CD4-positive, alpha-beta T cell treated with Interleukin-10 for 1 hour (primary cell): Measurements from ENCODE around the gene PTPN3.

ENCODE experiments used
- DNase-seq: peaks from one replicate; pipeline ENCODE4 v3.0.0-alpha.2; 2020

Gene PTPN3

DNA sequence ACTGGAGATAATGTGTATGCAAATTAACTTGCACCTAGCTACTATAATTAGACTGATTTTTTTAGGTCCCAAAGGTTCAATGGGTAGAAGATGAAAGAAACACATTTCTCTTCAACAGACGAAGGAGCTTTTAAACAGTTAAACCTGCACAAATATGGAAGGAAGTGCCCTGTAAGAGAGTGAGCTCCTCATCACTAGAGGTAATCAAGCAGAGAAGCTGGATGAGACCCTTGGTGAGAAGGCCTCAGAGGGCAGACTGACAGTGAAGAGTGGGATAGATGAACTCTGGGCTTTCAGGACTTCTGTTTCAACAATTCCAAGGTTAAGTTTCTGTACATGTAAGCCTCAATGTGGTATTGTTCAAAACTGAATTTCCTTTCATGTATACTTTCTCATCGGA lies 23.2 kb downstream of the PTPN3 start:
- DNase-seq: no peak

DNA sequence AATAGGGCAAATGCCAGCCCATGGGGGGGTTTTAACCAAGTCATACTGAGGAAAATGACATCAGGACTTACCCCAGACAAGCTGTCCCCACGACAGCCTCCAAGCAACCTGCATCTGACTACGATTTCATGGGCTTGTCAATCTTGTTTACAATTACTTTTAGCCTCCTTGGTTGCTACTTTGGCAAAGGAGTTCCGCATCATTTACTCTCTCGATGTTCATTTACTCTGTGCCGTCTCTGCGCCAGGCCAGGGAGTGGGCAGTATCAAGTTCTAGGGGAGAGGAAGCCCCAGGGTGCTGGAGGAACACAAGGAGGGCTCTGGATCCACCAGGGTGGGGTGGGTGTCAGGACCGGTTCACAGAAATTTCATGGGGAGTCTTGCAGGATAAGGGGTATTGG lies 23.9 kb downstream of the PTPN3 start:
- DNase-seq: no peak

DNA sequence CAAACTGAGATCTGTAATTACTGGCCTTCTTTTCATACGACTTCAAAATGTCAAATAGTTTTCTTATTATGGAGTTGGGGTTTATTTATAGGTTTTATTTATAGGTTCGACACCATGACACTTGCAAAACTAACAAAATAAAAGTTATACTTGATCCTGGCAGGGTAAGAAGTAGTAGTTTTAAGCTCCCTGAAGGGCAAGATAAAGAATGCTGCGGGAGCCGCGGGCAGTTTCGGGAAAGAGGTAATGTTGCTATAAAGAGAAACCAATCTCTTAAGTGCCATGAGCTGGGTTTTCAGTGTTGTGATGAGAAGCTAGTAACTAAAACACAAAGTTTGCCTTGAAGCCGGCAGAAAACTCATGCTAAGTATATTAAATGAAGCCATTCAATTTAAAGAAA lies 24.8 kb downstream of the PTPN3 start:
- no peak for DNase-seq

DNA sequence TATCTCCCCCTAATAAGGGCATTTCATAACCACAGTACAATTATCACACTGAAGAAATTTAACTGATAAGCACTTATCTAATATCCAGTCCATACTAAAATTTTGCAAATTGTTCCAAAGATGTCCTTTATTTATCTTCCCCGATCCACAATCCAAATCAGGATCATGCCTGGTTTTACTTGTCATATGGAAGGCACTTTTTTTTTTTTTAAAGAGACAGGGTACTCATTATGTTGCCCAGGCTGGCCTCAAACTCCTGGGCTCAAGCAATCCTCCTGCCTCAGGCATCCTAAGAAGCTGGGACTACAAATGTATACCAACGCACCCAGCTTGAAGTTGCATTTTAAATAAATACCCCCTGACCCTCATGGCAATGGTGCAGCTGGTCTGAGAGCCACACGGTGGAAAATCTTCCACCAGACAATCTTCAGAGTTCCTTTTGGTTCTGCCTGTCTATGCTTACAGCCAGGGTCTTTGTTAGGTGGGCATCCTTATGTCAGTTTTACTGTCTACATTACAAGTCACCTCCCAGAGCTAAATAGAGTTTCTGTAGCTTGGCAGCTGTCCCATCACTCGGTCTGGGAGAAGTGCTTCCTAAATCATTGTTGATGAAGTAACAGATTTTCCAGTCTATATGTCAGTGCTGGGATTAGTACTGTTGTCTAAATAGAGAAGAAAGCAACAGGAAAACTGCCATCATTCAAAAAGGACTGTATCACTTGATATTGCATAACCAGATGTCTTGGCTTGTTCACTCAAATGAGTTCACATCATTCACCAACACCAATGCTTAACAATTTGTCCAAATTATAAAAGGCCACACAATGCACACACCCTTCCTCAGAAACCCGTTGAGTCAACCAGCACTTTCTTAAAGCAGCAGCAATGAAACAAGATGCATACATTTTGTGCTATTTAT lies 26.4 kb downstream of the PTPN3 start:
- no peak for DNase-seq

DNA sequence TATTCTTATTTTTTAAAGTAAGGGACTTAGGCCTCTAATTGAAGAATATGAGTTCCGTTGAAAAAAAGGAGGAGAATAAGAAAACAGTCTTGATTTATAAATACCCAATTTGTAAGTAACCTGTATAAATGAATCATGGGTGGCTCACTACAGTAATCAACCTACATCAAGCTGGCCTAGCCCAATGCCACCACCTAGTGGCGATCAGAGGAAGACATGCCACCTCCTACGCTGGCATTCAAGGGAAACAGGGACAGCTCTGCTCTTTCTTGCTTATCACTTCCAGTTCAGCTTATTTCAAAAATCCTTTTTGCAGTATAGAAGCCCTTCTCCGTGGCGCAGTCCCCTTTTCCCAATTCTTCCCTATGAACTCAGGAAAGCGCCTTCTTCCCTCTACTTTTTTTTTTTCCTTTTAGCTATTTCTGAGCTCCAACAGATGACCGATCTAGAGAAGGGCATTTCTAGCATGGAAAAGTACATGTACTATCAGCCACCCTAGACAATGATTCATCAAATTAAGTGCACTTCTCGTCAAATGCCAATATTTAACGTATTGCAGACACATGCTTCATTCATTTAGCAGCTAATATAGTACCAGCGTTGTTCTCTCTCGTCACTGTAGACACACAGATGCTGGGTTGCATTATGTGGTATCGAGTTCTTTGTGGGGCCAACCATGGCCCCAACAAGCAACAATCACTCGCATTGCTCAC lies 28.3 kb downstream of the PTPN3 start:
- peak; percentile 51 for DNase-seq

DNA sequence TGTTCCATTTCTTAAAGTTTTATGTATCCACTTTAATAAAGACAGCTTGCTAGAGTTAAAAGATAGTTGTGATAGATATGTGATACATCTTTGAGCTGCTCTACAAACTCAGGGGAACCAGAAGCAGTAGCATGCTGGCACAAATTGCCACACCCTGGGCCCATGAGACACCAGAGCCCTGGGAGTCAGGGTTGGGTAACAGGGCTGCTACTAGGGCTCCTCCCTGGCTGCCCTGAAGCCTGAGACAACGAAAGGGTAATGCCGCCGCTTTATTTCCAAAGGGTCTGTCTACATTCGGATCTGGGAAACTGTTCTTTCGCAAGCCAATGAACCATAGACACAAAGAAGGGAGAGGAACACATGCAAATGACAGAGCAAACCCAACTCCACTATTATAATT lies 29.2 kb downstream of the PTPN3 start:
- DNase-seq: no peak

DNA sequence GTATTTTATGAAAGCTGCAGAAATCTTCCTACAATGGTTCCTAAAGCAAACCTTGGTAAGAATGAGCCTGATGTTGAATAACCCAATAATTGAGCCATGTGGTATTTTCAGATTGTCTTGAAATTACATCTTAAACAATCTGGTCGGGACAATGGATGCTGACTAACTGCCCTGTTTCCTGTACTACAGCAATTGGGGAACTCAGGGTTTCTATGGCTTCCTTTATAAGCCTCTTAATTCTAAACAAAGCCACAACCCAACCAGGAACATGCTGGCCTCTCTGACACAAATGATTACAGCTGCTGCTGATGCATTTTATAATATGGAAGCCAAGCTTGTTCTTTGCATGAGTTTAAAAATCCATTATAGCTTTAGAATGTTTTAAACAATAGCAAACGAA lies 30.2 kb downstream of the PTPN3 start:
- DNase-seq: no peak

DNA sequence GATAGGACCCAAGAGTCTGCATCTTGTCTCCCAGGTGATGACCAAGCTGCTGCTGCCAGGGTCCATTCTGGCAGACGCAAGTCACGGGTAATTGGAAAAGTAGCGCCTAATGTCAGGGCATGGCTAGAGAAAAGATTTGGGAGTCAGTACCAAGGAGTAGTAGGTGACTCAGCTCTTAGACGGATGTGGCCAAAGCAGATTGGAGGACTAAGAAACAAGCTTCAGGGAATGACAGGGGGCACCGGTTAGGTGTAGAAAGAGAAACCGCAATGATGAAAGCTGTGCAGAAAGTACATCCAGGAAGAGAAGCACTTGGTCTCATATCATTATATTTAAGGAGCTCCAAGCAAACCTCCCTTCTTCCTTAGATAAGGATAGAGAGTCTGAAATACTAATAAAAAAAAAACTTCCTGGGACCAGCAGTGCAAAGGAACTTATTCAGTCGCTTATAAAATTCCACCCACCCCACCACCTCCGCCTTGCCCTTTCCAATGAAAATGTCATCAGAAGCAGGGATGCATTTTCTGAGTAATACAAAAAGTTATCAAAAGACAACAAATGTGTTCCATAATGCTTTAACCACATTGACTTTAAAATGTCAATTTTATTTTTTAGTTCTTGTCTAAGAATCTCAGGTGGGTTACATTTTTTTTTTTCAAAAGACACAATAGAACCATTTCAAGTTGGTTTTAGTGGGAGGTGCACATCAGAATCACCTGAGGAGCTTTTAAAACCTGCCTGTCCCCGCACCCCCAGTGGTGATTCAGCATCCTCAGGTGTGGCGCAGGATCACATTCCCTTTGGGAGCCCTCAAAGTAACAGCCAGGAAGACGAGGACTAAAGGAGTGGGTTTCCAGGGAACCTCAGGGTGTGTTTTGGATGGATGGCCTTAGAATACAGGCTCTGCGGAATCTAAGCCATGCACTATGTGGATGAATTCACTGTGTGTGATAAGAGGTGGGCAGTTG lies 31.2 kb downstream of the PTPN3 start:
- no peak for DNase-seq

DNA sequence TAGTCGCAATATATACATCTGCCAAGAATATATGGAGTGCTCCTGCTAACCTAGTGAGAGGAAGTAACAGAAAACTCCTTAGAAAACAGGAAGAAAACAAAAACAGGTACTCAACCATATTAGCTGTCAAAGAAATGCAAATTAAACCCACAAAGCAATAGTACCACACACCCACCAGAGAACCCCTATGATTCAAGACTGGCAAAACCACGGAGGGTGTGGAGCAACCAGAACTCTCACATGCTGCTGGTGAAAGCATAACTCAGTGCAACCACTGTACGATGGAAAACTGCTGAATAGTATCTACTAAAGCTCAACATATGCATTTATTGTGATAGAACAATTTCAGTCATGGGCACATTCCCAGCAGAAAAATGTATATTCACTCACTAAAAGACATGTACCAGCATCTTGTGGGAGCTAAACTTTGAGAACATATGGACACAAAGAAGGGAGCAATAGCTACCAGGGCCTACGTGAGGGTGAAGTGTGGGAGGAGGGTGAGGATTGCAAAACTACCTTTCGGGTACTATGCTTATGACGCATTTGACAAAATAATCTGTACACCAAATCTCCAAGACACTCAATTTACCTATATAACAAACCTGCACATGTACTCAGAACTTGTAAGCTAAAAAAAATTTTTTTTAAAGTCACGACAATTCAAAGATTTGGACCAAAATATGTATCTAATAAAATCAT lies 34.0 kb downstream of the PTPN3 start:
- DNase-seq: no peak

DNA sequence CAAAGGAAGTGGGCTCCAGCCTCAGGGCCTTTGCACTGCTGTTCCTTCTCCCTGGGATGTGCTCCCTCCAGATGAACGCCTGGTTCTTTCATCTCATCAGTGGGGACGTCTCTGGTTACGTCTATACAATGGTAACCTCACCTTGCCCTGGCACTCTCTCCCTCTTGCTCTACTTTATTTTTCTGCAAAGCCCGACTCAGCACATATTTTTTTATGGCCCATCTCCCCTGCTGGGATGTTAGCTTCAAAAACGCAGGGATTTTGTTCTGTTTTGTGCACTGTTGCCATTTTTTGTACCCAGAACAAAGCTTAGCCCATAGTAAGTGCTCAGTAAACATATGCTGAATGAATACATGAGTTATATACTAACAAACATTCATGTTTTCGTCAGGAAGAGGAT lies 37.5 kb downstream of the PTPN3 start:
- DNase-seq: no peak

DNA sequence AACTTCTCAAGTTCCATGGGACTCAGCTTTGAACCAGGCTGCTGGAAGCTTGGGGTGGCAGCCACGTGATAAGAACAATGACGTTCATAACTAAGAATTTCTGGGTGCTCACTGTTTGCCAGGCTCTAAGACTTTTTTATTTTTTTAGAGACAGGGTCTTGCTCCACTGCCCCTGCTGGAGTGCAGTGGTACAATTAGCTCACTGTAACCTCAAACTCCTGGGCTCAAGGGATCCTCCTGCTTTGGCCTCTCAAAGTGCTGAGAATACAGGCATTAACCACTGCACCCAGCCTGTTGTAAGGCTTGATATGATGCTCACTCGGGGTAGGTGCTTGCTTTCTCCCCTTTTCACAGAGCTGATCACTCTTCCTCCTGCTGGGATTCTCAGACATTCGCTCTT lies 38.7 kb downstream of the PTPN3 start:
- DNase-seq: no peak

DNA sequence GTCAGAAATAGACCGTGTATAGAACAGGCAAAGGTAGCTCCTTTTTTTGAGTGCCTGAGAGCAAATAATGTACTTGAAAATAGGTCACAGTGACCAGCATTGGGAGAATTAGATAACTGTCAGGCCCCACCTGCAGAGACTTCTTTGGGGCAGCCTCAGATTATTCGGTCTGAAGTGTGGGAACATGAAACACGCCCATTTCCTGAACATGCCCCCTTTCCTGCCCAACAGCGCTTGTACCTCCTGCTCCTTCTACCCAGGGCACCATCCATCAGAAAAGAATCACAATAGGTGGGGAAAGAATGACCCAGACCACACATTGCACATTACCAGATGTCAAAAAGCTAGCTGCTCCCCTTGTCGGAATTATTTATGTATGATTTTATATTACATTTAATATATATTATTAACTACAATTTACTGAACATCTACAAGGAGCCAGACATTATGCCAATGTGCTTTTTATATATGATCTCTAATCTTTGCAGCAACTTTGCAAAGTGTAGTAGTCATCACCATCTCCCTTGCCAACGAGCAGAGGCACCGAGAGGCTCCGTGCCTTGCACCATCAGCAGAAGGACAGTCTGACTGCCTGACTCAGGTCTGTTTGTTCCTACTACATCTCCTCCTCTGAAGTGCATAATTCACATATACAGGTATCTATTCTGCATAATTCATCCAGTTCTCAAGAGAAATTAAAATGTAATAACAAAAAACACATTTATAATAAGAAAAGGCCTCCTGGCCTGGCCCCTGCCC lies 39.5 kb downstream of the PTPN3 start:
- DNase-seq: no peak

DNA sequence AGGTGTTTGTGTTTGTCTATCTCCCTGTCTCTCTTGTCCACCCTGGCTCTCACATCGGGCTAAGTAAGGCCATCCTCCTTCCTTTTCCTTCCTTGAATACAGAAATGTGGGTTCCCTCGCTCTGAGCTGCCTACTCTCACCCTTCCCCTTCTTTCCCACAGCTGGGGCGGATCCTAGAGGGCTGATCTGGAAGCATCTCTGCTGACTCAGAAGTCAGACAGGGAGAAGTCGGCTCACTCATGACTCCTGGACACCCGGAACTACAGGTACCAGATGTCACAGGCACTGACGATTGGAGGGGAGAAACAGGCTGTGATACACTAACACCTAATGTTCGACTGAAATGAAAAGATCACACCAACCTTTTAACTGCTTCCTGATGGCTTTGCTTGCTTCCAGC lies 41.3 kb downstream of the PTPN3 start:
- no peak for DNase-seq

DNA sequence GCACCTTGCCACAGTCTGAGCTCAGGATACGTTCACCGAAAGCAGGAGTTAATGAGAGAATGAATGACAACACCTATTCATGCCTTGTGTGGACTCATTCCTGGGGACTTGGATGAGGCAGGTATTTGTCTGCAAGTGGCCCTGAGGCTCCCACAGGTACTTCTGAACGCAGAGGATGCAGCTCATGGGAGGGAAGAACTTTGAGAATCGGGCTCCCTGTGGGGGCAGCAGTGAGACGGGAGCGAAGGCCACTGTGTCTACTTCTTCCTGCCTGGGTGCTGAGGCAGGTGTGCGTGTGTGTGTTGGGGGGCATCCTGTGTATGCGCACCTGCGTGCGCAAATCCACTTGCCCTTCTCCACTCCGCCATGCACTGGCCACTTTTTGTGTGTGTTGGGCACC lies 42.2 kb downstream of the PTPN3 start:
- DNase-seq: no peak

DNA sequence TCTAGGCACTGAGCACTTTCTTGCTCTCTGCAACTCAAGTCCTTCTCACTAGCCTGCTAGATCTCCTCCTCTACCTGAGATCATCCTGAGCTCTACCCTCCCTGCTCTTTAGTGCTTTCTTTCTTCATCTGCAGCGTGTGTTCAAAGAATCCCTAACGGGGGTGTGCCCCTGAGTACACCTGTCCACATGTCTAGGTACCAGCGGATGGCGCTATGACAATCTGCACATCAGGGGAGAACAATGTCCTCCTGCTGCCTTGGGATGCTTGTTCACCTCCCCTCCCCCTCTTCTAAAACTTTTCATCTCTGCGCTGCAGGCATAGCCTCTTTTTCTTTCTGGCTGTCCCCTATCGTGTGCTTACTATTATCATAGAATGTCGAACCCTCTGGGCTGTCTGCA lies 42.7 kb downstream of the PTPN3 start:
- DNase-seq: no peak

DNA sequence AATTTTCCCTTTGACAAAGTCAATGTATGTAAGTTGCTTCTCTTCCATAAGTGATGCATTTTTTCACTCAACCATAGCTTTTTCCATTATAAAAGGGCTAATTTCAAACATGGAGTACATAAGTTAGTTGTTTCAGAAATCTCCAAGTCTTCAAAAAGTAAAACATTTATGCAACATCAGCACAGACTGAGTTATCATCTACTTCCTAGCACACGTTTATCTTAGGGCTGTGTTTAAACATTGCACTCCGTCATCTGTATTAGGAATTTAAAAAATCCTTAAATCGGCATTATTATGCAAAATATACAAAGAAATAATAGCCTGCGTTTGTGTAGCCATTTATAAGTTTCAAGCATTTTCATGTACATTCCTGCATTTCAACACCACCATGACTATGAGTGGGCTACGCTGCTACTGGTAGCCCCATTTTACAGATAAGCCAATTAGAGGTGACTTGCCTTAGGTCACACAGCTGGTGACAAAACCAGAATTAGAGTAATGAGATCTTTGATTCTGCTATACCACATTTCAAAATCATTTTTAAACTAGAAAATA lies 43.4 kb downstream of the PTPN3 start:
- DNase-seq: no peak

DNA sequence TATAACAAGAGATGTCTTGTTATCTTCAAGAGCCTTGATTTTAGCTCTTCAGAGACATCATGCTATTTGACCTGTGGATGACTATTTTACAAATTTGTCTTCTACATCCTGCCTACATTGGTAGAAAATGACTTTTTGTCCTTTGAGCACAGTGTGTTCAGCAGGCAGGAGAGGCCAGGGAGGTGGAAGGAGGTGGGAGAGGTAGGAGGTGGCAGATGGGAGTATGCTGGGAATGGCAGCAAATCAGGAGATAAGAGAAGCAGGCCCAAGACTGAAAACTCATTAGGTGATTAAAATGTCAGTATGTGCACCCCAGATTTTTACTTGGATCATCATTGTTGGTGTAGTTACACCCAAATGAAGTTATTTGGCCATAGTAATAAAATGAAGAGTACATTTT lies 44.1 kb downstream of the PTPN3 start:
- DNase-seq: no peak

DNA sequence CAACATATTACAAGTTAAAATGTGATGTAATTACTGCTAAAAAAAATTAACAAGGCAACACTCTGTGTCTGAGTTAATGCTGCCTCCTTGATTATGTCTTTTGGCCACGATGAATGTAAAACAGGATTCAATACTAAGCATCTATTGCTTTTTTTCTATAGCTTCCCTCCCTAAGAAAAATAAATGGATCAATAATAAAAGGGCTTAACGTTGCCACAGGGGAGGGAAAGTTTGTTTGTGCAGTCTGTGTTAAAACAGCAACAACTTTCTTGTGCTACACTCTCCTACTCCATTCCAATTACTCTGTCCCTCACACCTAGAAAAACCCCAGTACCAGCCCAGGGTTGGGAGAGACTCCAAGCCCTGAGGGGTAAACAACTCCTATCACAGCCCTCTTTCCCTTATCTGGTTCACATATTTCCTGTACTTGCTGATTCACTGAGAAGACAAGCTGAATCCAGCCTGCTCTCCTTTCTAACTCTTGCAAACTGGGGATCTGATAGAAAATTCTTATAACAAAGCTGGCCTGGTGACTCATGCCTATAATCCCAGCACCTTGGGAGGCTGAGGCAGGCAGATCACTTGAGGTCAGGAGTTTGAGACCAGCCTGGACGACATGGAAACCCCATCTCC lies 44.8 kb downstream of the PTPN3 start:
- DNase-seq: no peak

DNA sequence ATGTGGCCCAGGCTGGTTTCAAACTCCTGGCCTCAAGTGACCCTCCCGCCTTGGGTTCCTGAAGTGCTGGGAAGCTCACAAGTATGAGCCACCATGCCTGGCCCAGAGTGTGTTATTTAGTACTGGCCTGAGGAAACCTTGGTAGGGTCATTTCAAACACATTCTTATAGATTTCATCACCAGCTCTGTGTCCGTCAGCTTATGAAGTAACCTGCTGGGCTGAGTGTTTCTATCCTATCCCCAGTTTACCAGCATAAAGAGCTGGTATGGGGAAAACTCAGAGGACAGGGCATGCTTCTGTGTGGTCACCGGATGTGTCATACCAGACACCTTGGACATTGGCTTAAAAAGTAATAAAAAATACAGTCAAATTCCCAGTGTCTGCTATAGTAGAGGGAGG lies 45.3 kb downstream of the PTPN3 start:
- no peak for DNase-seq

DNA sequence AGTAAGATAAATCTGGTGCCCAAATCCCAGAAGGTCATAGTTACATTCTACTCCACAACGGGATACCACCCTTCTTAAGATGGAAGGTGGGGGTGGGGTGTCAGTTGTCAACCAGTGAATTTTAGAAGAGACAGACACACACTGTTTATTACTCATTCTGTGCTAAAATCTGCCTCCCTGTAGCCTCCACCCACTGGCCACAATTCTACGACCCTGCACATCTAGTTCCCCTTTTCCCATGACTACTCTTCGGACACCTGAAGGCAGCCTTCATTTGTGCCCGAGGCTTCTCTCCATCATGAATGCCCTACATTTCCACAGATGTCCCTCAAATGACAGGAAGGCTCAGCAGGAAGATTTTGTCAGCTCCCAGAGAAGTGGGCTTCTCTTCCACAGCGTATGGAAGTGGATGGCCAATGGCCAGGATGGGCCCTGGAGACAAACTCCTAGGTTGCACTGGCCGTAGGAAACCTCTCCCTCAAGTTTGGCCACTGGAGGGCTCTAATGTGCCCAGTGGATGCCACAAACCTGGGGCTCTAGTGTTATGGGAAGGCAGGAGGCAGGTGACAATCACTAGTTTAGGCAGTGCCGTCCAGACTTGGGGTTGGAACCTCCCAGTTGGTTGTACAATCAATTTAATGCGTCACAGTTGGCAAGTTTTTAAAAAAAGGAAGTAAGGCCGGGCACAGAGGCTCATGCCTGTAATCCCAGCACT lies 46.6 kb downstream of the PTPN3 start:
- DNase-seq: no peak
